GM18505 (cell line): ENCODE measurements around the gene CTIF.

Experiments
- ATAC-seq: cut with Tn5 transposase; IDR thresholded peaks from one replicate; pipeline ENCODE4 v1.9.1; 2021; ENCODE audit not compliant: unreplicated experiment
- POLR2A ChIP-seq: IDR thresholded peaks from 4 replicates; pipeline ENCODE4 v1.6.1; 2011; ENCODE audit warnings: borderline replicate concordance; ENCODE audit not compliant: insufficient read depth, insufficient read length; ENCODE audit errors: extremely low read depth

Gene CTIF

DNA sequence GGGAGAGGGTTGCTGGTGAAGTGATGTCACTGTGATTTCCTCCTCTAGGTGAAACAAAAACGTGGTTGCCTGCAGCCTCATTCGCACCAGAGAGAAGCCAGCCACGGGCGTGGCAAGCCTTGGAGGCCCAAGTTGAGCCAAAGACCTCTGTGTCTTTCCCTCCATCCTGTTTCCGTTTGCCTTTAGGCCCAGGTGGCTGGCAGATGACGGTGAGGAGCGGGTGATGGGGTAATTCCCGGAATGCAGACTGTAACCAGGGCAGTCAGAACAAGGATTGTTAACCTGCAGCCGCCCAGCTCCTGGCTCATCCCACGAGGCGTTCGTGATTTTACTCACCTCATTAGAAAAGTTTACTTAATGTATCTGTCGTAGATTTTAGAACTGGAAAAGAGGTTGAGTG is 14.4 kb downstream of the CTIF start:
- no peak for ATAC-seq
- TF ChIP-seq POLR2A, result no peak

DNA sequence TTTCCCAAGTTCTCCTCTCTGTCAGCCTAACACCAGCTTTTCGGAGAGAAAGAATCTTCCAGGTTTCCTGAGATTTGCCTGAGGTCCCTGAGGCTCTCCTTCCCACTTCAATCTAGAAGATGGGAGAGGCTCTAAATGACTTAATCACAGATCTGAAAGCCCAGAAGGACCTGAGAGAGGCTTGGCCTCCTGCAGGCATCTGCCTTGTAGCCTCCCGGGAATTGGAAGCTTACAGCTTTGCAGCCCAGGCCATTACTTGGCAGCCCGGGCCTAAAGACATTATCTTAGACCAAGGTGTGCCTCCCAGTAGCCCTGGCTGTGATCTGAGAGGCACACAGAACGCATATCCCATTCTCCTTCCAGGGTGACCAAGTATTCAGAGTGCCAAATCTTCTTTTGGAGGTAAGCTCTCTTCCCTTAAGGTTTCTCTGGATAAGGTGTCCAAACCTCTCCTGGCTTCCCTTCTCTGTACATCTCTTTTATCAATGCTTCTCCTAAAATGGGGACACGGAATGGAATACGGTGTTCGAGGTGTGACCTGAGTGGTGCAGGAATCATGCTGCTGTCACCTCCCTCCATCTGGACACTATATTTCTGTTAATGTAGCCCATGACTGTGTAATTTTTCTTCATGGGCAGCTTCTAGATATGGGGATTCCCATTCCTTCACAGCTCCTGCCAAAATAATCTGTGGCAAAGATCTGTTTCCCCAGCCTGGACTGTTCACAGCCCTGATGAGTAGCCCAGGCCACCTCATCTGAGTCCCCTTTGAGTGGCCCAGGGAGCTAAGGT is 16.0 kb downstream of the CTIF start:
- no peak for ATAC-seq
- TF ChIP-seq POLR2A, result no peak

DNA sequence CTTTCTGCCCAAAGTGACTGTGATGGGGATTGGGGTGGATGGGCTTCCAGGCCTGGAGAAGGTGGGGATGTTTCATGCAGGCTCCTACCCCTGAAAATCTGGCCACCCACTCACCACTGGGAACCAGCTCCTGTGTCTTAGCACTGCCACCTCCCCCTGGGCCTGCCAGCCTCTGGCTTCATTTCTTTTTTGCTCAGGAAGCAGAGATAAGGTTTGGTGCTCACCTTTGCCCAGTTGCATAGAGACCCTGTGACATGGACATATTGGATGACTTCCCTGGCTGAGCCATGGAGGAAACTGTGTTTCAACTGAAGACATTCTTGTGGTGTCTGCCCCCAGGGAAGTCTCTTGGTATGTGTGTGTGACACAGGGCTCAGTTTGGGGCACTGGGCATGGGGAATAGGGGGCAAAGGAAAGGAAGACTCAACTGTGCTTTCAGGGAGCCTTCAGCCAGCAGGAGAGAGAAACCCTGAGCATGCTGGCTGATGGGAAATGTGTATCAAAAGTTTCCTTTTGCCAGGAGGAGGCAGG is 16.7 kb downstream of the CTIF start:
- TF ChIP-seq POLR2A, result no peak
- no peak for ATAC-seq

DNA sequence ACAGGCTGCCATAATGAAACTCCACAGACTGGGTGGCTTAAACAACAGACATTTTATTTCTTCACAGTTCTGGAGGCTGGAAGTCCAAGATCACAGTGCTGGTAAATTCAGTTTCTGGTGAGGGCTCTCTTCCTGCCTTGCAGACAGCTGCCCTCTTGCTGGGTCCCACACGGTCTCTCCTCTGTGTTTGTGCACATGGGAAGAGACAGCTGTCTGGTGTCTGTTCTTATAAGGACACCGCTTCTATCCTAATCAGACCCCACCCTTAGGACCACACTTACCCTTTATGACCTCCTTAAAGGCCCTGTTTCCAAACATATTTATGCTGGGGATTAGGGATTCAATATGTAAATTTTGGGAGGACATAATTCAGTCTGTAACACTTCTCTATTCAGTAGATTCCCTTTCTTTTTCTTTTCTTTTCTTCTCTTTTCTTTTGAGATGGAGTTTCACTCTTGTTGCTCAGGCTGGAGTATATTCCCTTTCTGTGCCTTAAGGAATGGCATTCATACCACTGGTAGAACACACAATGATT is 18.9 kb downstream of the CTIF start:
- ATAC-seq, result no peak
- TF ChIP-seq POLR2A, result no peak

DNA sequence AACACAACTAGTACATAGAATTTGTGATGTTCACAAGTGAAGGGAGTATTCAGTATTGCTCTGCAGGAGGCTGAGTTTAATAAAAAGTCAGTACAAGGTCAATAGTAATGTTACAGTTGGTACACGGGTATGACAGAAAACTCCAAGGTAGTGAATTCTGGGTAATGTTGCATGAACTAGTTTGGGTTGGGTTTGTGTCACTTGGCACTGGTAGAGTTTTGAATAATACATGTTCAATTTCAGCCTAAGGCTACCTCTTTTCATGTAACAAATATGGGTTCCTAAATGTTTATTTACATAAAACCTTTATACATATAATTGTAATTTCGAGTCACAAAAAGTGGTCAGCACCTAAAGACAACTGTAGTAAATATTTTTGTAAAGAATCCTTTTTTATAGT is 19.4 kb downstream of the CTIF start:
- ATAC-seq, result no peak
- no peak for TF ChIP-seq POLR2A

DNA sequence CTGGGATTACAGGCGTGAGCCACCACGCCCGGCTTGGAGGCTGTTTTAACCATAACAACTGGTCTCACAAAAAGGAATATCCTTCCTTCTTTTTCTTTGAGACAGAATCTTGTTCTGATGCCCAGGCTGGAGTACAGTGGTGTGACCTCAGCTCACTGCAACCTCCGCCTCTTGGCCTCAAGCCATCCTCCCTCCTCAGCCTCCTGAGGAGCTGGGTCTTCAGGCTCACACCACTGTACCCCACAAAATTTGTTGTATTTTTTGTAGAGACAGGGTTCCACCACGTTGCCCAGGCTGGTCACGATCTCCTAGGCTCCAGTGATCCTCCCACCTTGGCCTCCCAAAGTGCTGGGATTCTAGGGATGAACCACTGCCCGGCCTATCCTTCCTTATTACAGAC is 21.7 kb downstream of the CTIF start:
- no peak for TF ChIP-seq POLR2A
- ATAC-seq, result no peak

DNA sequence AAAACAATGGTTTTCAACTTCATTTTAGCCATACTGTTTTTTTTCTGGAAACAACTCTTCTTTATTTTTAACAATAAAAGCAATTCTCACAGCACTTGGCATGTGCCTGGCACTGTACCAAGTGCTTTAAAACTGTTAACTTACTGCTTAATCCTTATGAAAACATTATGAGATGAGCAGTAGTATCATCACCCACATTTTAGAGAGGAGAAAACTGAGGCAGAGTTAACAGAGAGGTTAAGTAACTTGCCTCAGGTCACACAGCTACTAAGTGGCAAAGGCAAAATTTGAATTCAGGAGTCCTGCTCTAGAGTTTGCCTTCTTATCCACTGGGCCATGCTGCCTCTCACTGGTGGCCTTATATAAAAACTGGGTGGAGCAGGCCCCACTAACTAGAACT is 23.2 kb downstream of the CTIF start:
- no peak for ATAC-seq
- TF ChIP-seq POLR2A, result no peak

DNA sequence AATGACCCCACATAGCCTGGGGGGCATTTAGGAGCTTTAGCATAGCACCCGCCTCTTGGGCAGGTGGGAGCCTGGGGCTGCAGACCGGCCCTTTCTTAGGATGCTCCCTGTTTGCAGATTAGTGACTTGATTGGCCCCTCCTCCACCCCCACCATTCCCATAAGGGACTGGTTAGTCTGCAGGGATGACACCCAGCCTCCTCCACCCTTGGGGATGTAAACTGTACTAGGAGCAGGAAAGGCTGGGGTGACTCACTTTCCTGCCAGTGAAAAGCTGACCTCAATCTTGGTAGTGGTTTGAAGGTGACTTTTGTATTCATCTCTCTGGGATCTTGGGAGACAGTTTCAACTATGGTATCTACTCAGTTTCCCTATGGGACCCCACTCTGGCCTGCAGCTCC is 24.2 kb downstream of the CTIF start:
- no peak for TF ChIP-seq POLR2A
- ATAC-seq, result no peak

DNA sequence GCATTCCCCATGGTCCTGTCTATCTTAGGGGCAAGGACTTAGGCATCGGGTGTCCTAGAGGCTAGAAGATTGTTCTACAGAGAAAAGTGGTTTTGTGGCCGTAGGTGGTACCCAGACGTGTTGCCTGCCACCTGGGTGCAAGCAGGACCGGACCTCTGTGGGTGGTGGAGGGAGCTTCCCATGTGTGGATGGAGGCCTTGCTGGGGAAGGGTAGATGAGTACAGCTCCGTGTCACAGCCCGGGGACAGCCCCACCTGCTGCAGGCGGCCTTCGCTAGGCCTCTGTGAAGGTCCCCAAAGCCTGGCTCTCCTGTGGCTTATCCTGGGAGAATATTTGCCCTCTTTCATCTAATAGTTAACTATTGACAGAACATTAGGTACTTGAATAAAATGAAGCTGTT is 25.3 kb downstream of the CTIF start:
- ATAC-seq, result no peak

DNA sequence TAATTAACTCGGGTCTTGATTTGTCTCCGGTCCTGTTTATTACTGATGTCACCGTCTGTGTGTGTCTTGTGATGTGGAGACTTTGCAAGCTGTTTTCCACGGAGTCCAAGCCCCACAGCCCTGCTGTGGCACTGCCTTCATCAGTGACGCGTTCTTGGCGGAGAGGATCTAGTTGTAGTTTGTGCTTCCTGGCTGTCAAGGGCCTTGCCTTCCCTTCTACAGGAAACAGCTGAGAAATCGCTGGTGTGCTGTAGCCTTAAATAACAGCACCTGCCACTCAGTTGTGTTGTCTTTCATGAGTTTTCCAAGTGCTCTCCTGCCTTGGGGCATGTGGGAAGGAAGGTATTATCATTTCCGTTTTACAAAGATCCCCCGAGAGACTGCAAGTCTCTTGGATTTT is 26.3 kb downstream of the CTIF start:
- TF ChIP-seq POLR2A, result no peak
- ATAC-seq, result no peak

More for the DNA sequence above, 25.3 kb downstream of the CTIF start:
- TF ChIP-seq POLR2A, result no peak

DNA sequence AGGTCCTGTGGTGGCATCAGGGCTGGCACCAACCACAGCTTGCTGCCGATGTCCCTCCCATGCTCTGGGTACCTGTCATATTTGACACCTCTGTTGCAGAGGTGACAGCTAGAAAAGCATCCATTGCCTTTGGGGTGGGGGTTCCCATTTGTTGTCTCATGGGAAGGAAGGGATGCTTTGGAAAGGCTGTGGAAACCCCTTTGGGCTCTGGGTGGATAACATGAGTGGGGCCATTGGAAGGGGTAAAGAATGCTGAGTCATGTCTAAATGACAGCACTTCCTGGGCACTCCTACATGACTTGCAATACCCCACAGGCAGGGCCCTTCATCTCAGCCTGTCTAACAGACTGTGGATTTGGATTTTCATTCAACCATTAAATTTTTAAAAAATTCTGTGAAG is 27.8 kb downstream of the CTIF start:
- ATAC-seq, result no peak
- no peak for TF ChIP-seq POLR2A

DNA sequence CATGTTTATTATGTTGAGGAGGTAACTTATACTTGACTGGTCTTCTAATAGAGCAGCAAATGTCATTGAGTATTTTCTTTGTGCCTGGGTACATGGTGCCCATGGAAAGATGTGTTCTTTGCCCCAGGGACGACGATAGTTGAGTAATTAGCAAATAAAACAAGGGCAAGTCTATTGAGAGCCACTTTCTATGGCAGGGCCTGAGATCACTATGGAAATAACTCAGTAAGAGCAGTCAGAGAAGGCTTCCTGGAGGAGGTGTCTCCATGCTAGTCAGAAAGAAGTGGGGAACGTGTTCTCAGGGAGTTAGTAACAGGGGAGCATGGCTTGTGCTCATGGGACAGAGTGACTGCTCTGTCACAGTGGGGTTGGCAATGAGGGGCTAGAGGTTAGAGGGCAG is 28.6 kb downstream of the CTIF start:
- no peak for TF ChIP-seq POLR2A
- no peak for ATAC-seq

DNA sequence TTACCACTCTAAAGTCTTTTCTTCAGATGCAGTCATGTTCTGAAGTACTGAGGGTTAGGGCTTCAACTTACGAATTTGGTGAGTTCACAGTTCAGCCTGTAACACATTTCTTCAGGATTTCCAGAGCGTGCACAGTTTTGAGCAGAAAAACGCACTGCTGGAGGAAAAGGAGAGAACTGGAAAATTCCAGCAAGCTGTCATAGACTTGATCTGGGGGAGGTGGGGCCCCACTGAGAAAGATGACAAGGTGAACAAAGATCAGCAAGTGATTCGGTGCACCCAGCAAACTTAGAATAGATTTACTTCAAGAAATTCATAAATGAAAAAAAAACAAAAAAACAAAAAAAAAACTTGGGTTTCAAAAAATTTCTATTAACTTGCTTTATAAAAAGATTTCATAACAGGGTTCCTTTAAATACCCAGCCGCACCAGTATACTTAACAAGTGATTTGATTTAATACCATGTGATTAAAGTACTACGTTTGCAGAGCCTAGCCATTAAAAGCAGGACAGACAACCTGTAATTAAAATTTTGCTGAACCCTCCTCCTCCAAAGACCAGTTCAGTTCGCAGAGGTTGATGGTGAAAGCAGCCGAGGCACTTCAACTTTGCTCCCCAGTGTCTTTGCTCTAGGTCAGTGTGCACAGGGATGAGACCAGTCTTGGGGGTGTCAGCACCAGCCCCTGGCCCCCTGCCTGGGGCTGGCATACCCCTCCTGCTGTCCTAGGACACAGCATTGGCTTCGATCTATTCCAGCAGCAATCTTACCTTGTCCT is 30.5 kb downstream of the CTIF start:
- no peak for ATAC-seq
- TF ChIP-seq POLR2A, result no peak

DNA sequence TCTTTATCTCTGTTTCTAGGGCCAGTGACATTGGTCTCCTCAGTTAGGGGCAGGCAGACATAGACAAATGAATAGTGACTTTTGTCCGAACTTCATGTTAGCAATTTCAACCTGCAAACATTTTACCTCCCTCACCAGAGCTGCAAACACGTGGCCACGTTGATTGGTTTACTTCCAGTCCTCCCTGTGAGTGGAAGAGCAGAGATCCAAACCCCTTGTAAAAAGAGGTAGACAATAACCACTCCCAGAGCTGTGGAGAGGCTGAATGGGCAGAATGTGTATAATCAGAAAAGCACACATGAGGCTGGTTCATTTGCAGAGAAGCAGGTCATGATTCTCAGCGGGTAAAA is 31.1 kb downstream of the CTIF start:
- no peak for ATAC-seq
- TF ChIP-seq POLR2A, result no peak

DNA sequence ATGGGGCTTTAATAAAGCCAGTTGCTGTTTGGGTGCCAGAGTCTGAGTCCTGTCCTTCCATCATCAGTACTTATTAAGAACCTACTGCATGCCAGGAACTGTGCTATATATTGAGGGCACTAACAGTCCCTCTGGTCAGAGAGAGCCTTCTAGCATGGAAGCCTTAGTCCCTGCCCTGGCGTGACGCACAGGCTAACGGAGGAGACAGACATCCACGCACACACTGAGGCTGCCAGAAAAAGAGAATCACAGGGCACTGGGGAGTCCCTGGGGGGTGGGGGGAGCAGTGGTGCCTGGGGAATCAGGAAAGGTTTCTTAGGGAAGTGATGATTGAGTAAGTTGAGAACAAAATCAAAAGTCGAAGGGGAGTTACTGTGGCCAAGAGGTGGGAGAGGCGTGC is 31.5 kb downstream of the CTIF start:
- ATAC-seq, result no peak
- TF ChIP-seq POLR2A, result no peak
